ENCODE data around the gene SNAP91. TPM values are rescaled to one million over a fixed set of nuclear protein-coding genes. Genes with fewer than 3 reads are reported as not detected.
"Not testable (repeated sequence)": the region's sequence is repeated elsewhere in the genome, so short reads cannot be mapped to it uniquely, and the experiment has no call there.

SNAP91 gene
- total RNA-seq, 1 donor from 2014 or later, result 1.5 TPM

DNA sequence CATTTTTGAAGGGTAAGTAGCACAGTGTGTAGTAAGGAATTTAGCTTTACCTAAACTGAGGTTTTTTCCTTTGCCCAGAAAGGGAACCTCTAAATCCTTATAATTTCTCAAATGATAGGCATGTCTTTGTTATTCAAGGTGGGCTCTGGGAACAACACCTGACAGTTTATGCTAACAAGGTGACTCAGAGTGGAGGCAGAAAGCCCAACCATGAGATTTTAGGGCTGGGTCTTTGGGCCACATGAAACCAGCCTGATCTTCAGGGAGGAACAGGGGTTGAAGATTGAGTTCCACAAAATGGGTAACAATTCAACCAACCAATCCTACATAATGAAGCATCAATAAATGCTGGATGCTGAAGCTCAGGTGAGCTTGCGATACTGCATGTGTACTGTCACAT lies 149.9 kb downstream of the SNAP91 start:
- Mint-ChIP-seq H3K4me3 (ENCODE audit: unreplicated experiment) (no peak overlapping the region), H3K27ac (ENCODE audit: unreplicated experiment) (no peak overlapping the region), H3K4me1 (ENCODE audit: unreplicated experiment) (no peaks in the 10 kb centered on the region), H3K9me3 (ENCODE audit: unreplicated experiment) (no peaks in the 10 kb centered on the region), H3K27me3 (ENCODE audit: unreplicated experiment) (peaks cover 1% of the 10 kb centered on the region), H3K36me3 (ENCODE audit: low read depth, unreplicated experiment) (peaks cover 4% of the 10 kb centered on the region)
- TF ChIP-seq, protein P1, sequence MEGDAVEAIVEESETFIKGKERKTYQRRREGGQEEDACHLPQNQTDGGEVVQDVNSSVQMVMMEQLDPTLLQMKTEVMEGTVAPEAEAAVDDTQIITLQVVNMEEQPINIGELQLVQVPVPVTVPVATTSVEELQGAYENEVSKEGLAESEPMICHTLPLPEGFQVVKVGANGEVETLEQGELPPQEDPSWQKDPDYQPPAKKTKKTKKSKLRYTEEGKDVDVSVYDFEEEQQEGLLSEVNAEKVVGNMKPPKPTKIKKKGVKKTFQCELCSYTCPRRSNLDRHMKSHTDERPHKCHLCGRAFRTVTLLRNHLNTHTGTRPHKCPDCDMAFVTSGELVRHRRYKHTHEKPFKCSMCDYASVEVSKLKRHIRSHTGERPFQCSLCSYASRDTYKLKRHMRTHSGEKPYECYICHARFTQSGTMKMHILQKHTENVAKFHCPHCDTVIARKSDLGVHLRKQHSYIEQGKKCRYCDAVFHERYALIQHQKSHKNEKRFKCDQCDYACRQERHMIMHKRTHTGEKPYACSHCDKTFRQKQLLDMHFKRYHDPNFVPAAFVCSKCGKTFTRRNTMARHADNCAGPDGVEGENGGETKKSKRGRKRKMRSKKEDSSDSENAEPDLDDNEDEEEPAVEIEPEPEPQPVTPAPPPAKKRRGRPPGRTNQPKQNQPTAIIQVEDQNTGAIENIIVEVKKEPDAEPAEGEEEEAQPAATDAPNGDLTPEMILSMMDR (IDR thresholded peaks at IDR 0.05; ENCODE audit: unreplicated experiment), result no peak
- DNase-seq (ENCODE audit: low spot score), result no peak

DNA sequence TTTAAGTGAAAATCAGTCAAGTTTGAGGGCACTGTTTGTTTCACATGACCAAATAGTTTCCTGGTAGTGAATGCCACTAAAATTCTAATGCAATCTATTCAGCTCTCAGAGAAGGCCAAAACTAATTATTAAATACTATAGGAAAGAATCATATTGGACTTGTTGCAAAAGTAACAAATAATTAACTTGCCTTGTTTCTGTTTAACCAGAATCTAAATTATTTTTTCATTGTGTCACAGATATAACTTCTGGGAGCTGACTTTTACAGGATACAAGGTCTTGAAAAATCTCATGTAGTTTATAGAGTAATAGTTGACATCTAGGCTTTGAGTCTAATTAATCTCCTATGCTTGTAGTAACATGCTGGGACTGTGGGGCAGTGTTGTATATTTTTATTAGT lies 152.0 kb downstream of the SNAP91 start:
- TF ChIP-seq, protein P1 (IDR thresholded peaks at IDR 0.05; ENCODE audit: unreplicated experiment), result no peak

DNA sequence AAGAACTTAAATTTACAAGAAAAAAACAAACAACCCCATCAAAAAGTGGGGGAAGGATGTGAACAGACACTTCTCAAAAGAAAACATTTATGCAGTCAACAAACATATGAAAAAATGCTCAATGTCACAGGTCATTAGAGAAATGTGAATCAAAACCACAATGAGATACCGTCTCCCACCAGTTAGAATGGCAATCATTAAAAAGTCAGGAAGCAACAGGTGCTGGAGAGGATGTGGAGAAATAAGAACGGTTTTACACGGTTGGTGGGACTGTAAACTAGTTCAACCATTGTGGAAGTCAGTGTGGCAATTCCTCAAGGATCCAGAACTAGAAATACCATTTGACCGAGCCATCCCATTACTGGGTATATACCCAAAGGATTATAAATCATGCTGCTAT lies 157.2 kb downstream of the SNAP91 start:
- DNase-seq (ENCODE audit: low spot score); H3K4me3 Mint-ChIP-seq (ENCODE audit: unreplicated experiment); H3K27me3 Mint-ChIP-seq (ENCODE audit: unreplicated experiment); H3K9me3 Mint-ChIP-seq (ENCODE audit: unreplicated experiment); H3K36me3 Mint-ChIP-seq (ENCODE audit: low read depth, unreplicated experiment); H3K27ac Mint-ChIP-seq (ENCODE audit: unreplicated experiment); H3K4me1 Mint-ChIP-seq (ENCODE audit: unreplicated experiment): not testable (repeated sequence)

More for the DNA sequence above, 152.0 kb downstream of the SNAP91 start:
- Mint-ChIP-seq H3K4me3 (ENCODE audit: unreplicated experiment) (no peak overlapping the region), H3K9me3 (ENCODE audit: unreplicated experiment) (no peaks in the 10 kb centered on the region), H3K27me3 (ENCODE audit: unreplicated experiment) (peaks cover 1% of the 10 kb centered on the region), H3K36me3 (ENCODE audit: low read depth, unreplicated experiment) (no peaks in the 10 kb centered on the region), H3K4me1 (ENCODE audit: unreplicated experiment) (no peaks in the 10 kb centered on the region), H3K27ac (ENCODE audit: unreplicated experiment) (no peak overlapping the region)
- no peak for DNase-seq (ENCODE audit: low spot score)

DNA sequence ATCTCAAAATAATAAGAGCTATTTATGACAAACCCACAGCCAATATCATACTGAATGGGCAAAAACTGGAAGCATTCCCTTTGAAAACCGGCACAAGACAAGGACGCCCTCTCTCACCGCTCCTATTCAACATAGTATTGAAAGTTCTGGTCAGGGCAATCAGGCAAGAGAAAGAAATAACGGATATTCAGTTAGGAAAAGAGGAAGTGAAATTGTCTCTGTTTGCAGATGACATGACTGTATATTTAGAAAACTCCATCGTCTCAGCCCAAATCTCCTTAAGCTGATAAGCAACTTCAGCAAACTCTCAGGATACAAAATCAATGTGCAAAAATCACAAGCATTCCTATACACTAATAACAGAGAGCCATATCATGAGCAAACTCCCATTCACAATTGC lies 158.4 kb downstream of the SNAP91 start:
- H3K27me3 Mint-ChIP-seq (ENCODE audit: unreplicated experiment); H3K9me3 Mint-ChIP-seq (ENCODE audit: unreplicated experiment); H3K4me3 Mint-ChIP-seq (ENCODE audit: unreplicated experiment); H3K36me3 Mint-ChIP-seq (ENCODE audit: low read depth, unreplicated experiment); DNase-seq (ENCODE audit: low spot score); H3K4me1 Mint-ChIP-seq (ENCODE audit: unreplicated experiment); H3K27ac Mint-ChIP-seq (ENCODE audit: unreplicated experiment): not testable (repeated sequence)

DNA sequence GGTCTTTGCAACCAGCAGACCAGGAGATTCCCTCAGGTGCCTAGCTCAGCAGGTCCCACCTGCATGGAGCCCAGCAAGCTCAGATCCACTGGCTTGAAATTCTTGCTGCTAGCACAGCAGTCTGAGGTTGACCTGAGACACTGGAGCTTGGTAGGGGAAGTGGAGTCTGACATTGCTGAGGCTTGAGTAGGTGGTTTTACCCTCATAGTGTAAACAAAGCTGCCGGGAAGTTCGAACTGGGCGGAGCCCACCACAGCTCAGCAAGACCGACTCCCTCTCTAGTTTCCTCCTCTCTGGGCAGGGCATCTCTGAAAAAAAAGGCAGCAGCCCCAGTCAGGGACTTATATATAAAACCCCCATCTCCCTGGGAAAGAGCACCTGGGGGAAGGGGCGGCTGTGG lies 162.3 kb downstream of the SNAP91 start:
- H3K4me3 Mint-ChIP-seq (ENCODE audit: unreplicated experiment), result no peak overlapping the region
- TF ChIP-seq, protein P1 (IDR thresholded peaks at IDR 0.05; ENCODE audit: unreplicated experiment), result no peak

DNA sequence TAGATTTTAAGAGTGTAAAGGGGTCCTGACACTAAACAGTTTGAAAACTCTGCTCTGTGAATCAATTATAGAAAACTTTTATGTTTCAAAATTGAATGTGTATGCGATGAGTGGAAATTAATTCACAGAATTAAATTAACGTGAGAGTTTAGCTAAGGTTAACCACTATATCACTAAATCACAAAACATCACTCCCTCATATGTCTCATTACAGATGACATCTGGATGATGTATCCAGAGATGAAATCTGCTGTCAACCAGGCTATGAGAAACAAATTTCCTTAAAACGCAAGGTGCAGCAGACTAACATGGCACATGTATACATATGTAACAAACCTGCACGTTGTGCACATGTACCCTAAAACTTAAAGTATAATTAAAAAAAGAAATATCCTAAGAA lies 169.2 kb downstream of the SNAP91 start:
- H3K27ac Mint-ChIP-seq (ENCODE audit: unreplicated experiment), result no peak overlapping the region
- H3K9me3 Mint-ChIP-seq (ENCODE audit: unreplicated experiment), result no peaks in the 10 kb centered on the region
- H3K4me3 Mint-ChIP-seq (ENCODE audit: unreplicated experiment), result no peak overlapping the region
- no peak for DNase-seq (ENCODE audit: low spot score)
- TF ChIP-seq, protein P1 (IDR thresholded peaks at IDR 0.05; ENCODE audit: unreplicated experiment), result no peak
- no peaks in the 10 kb centered on the region for H3K36me3 Mint-ChIP-seq (ENCODE audit: low read depth, unreplicated experiment)
- no peaks in the 10 kb centered on the region for H3K27me3 Mint-ChIP-seq (ENCODE audit: unreplicated experiment)
- H3K4me1 Mint-ChIP-seq (ENCODE audit: unreplicated experiment), result no peaks in the 10 kb centered on the region

More for the DNA sequence above, 162.3 kb downstream of the SNAP91 start:
- H3K36me3 Mint-ChIP-seq (ENCODE audit: low read depth, unreplicated experiment), result no peaks in the 10 kb centered on the region
- H3K4me1 Mint-ChIP-seq (ENCODE audit: unreplicated experiment), result no peaks in the 10 kb centered on the region
- no peak overlapping the region for H3K27ac Mint-ChIP-seq (ENCODE audit: unreplicated experiment)
- H3K9me3 Mint-ChIP-seq (ENCODE audit: unreplicated experiment), result no peaks in the 10 kb centered on the region
- H3K27me3 Mint-ChIP-seq (ENCODE audit: unreplicated experiment), result no peaks in the 10 kb centered on the region
- DNase-seq (ENCODE audit: low spot score), result no peak
